Fibroblast of mammary gland (primary cell): ENCODE results near the gene LDLRAD3.

Experiments used
- DNase-seq: peaks from one replicate; pipeline ENCODE4 v3.0.0-alpha.2; 2010; ENCODE audit warnings: low read depth
- H3K4me3 ChIP-seq: 2 replicates; pipeline ENCODE4 v1.5.1; 2011; ENCODE audit warnings: low read depth, mild to moderate bottlenecking, low read length, moderate library complexity; ENCODE audit not compliant: control insufficient read depth
- TF ChIP-seq, protein P1 (sequence below): conservative IDR thresholded peaks from 2 replicates; pipeline ENCODE4 v1.5.1; 2011; ENCODE audit warnings: low read depth, low read length, inconsistent platforms; ENCODE audit not compliant: control insufficient read depth, insufficient read depth

The LDLRAD3 gene

DNA sequence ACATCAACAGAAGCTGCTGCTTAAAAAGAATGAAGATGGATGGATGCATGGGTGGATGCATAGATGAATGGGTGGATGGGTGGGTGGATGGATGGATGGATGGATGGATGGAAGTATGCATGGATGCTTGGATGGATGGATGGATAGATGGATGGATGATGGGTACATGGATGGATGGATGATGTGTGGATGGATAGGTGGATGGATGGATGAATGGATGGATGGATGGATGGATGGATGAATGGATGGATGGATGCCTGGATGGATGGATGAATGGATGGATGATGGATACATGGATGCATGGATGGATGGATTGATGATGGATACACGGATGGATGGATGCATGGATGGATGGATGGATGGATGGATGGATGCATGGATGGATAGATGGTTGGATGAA, 110.8 kb downstream of the LDLRAD3 start:
- TF ChIP-seq, protein P1, sequence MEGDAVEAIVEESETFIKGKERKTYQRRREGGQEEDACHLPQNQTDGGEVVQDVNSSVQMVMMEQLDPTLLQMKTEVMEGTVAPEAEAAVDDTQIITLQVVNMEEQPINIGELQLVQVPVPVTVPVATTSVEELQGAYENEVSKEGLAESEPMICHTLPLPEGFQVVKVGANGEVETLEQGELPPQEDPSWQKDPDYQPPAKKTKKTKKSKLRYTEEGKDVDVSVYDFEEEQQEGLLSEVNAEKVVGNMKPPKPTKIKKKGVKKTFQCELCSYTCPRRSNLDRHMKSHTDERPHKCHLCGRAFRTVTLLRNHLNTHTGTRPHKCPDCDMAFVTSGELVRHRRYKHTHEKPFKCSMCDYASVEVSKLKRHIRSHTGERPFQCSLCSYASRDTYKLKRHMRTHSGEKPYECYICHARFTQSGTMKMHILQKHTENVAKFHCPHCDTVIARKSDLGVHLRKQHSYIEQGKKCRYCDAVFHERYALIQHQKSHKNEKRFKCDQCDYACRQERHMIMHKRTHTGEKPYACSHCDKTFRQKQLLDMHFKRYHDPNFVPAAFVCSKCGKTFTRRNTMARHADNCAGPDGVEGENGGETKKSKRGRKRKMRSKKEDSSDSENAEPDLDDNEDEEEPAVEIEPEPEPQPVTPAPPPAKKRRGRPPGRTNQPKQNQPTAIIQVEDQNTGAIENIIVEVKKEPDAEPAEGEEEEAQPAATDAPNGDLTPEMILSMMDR, result no peak
- DNase-seq, result no peak
- no peak overlapping the region for H3K4me3 ChIP-seq

DNA sequence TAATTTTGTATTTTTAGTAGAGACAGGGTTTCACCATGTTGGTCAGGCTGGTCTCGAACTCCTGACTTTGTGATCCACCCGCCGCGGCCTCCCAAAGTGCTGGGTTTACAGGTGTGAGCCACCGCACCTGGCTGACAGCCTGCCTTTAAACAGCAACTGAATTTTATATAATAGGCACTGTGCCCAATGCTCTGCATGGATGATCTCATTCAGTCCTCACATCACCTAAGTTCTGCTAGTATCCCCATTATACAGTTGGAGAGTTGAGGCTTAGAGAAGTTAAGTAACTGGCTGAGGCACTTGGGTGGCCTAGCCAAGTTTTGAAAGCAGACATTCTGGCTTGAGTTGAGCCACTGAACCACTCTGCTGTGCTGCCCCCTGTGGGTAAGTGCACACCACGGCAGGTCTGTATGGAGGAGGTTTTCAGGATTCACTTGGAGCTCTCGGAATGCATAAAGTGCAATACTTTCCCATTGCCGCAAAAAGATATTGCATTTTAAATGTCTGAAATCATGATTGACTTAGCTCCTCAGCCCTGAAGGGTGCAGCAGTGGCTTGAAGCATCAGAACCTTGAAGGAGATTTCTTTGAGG, 112.4 kb downstream of the LDLRAD3 start:
- TF ChIP-seq, protein P1, result peak; percentile 67
- no peak overlapping the region for H3K4me3 ChIP-seq
- peak; percentile 72 for DNase-seq

DNA sequence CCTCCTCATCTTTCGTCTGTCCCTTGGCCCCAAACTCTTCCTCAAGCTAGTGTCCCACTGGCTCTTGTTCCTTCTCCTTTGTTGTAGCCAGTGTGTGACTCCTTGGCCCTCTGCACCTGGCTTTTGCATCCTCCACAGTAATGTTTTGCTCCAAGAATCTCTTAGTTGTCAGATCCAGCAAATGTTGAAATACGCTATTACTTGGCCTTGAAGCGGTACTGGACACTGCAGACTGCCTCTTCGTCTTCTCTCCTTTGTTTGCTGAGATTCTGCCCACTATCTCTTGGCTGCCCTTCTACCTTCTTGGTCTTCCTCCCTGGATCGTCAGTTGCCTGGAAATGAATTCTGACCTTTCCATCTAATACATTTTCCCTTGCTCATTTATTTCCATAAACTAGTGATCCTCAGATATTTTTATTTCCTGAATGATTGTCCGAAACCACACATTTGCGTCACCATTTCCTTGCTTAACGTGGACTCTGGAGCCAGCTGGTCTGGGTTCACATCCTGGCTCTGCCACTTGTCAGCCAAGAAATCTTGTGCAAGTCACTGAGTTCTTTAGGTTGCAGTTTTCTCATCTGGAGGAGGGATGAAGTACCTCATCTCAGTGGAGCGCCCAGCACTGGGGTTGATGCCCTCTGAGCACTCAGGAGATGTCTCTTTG, 113.6 kb downstream of the LDLRAD3 start:
- H3K4me3 ChIP-seq, result no peak overlapping the region
- DNase-seq, result peak; percentile 97
- TF ChIP-seq, protein P1, result no peak

DNA sequence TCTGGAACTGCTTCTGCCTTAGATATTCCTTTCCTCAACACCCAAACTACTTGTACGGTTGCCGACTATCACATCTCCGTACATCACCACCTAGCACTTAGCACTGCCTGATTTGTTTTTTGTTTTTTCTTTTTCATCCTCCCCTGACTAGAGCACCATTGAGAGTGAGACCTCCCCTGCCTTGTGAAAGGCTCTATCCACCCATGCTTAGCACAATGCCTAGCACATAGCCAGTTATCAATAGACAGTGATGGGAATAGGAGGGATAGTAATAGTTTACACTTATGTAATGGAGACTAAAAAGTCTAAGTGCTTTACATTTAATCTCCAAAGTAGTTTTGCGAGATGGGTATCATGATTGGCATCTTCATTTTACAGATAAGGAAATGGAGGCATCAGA, 115.8 kb downstream of the LDLRAD3 start:
- no peak overlapping the region for H3K4me3 ChIP-seq
- DNase-seq, result no peak
- TF ChIP-seq, protein P1, result no peak

DNA sequence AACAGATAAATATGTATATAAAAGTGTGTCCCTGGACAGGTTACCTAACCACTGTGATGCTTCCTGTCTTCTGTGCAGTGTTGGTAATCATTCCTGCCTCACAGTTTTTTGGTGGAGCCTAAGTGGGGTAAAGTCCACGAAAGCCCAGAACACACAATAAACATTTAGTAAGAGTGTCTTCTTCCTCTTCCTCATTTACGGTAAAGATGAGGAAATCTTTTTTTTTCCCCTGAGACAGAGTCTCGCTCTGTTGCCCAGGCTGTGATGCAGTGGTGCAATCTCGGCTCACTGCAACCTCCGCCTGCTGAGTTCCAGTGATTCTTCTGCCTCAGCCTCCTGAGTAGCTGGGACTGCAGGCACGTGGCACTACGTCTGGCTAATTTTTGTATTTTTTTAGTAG, 117.1 kb downstream of the LDLRAD3 start:
- TF ChIP-seq, protein P1, result no peak
- DNase-seq, result peak; percentile 28
- H3K4me3 ChIP-seq, result no peak overlapping the region

DNA sequence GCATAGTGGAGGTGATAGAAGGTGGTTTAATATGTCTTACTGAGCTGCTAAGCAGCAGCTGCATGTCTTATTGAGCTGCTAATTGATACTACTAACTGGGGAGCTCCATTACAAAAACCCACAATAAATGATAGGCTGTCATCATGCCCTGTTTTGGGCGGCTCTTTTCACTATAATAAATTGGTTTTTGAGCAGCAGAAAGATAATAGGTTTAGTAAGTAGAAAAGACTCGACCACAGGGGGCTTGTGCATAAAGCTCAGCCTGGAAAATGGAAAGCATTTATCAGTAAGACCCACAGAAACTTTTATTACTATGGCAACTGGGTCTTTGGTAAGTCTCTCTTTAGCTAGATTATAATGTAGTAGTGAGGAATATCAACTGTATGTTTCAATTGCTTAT, 117.6 kb downstream of the LDLRAD3 start:
- no peak for DNase-seq
- TF ChIP-seq, protein P1, result no peak
- H3K4me3 ChIP-seq, result no peak overlapping the region
